NCI-H526 treated with DMSO at 0.1 percent for 48 hours (cell line): Measurements from ENCODE around the gene RECQL.
"Not testable (repeated sequence)": the region's sequence is repeated elsewhere in the genome, so short reads cannot be mapped to it uniquely, and the experiment has no call there.

Source experiments
- DNase-seq: peaks from one replicate; lab custom pipeline; 2025; lab: John Stamatoyannopoulos, UW

The RECQL gene

GRCh38 chr12:21502872-21503271 lies 1.4 kb upstream of the RECQL start:
- no peak for DNase-seq

- no peak for DNase-seq
Measured at GRCh38 chr12:21502164-21502496, 695 bp upstream of the RECQL start.

- DNase-seq = peak; percentile 22
Measured at GRCh38 chr12:21500786-21501257, 613 bp downstream of the RECQL start.

GRCh38 chr12:21499765-21500164 lies 1.7 kb downstream of the RECQL start:
- DNase-seq = no peak

GRCh38 chr12:21485998-21486397 lies 15.4 kb downstream of the RECQL start:
- DNase-seq = no peak

- DNase-seq = no peak
Measured at GRCh38 chr12:21483531-21483930, 17.9 kb downstream of the RECQL start.

- DNase-seq = no peak
Measured at GRCh38 chr12:21478756-21479455, 22.5 kb downstream of the RECQL start.

- no peak for DNase-seq
Measured at GRCh38 chr12:21476949-21477348, 24.5 kb downstream of the RECQL start.

- no peak for DNase-seq
Measured at GRCh38 chr12:21475552-21475951, 25.9 kb downstream of the RECQL start.

GRCh38 chr12:21472197-21472823 lies 29.1 kb downstream of the RECQL start:
- no peak for DNase-seq

GRCh38 chr12:21471294-21471693 lies 30.1 kb downstream of the RECQL start:
- no peak for DNase-seq

- not testable (repeated sequence) for DNase-seq
Measured at GRCh38 chr12:21467334-21467733, 34.1 kb downstream of the RECQL start.

- DNase-seq = no peak
Measured at GRCh38 chr12:21459474-21459873, 42.0 kb downstream of the RECQL start.

- DNase-seq = no peak
Measured at GRCh38 chr12:21456291-21456780, 45.1 kb downstream of the RECQL start.

GRCh38 chr12:21453312-21453852 lies 48.1 kb downstream of the RECQL start:
- DNase-seq = no peak

GRCh38 chr12:21451529-21451928 lies 49.9 kb downstream of the RECQL start:
- DNase-seq = no peak

GRCh38 chr12:21444193-21445146 lies 57.0 kb downstream of the RECQL start:
- DNase-seq = no peak

- no peak for DNase-seq
Measured at GRCh38 chr12:21439347-21439746, 62.1 kb downstream of the RECQL start.

- DNase-seq = no peak
Measured at GRCh38 chr12:21438643-21439042, 62.8 kb downstream of the RECQL start.

- DNase-seq = no peak
Measured at GRCh38 chr12:21434699-21435098, 66.7 kb downstream of the RECQL start.

GRCh38 chr12:21433525-21433924 lies 67.9 kb downstream of the RECQL start:
- no peak for DNase-seq

- no peak for DNase-seq
Measured at GRCh38 chr12:21429994-21430393, 71.4 kb downstream of the RECQL start.
